ENCODE results near the gene SUN1. TPM values are rescaled to one million over a fixed set of nuclear protein-coding genes. Genes with fewer than 3 reads are reported as not detected.
A peak's percentile ranks its signal among the peaks of the same experiment; 100 is the strongest.

The SUN1 gene
- total and polyA plus RNA-seq, 2 donors (not counting 1 experiment from before 2014, with no cell fraction given), result 185 to 220 TPM

- peaks cover 83% of the 10 kb centered on the region for H3K79me2 ChIP-seq (ENCODE audit: control insufficient read depth, insufficient read depth, low read length)
- H4K20me1 ChIP-seq (ENCODE audit: control insufficient read depth, extremely low read depth, insufficient read depth, low read length), result no peaks in the 10 kb centered on the region
- peak overlapping the region; percentile 93 for H3K27ac ChIP-seq (ENCODE audit: insufficient read depth, low read length)
- peaks cover 1% of the 10 kb centered on the region for H3K36me3 ChIP-seq (ENCODE audit: control insufficient read depth, insufficient read depth, low read length)
- H3K4me1 ChIP-seq (ENCODE audit: control insufficient read depth, extremely low read depth, insufficient read depth, low read length), result peaks cover 26% of the 10 kb centered on the region
- H3K9me3 ChIP-seq (ENCODE audit: control insufficient read depth, insufficient read depth, low read depth, low read length), result no peaks in the 10 kb centered on the region
- no peak for DNase-seq (ENCODE audit: low read depth in 2 of 2)
- no peak overlapping the region for H3K9ac ChIP-seq (ENCODE audit: insufficient read depth, low read length)
- H3K4me2 ChIP-seq (ENCODE audit: extremely low read depth, insufficient read depth, low read length), result no peak overlapping the region
- H2AFZ ChIP-seq (ENCODE audit: low read length), result no peak overlapping the region
- TF ChIP-seq CTCF (conservative IDR thresholded peaks at IDR 0.05 in 1 of 2, IDR thresholded peaks at IDR 0.05 in 1 of 2; ENCODE audit: low read depth in 1 of 2, low read length in 2 of 2), result no peak
- TF ChIP-seq EZH2 (IDR thresholded peaks at IDR 0.05; ENCODE audit: low read length, missing control alignments), result no peak
- no peak overlapping the region for H3K4me3 ChIP-seq (replicated peaks in 1 of 4; ENCODE audit: control extremely low read depth in 1 of 4, insufficient read depth in 1 of 4, low read depth in 3 of 4, low read length in 4 of 4)
- H3K27me3 ChIP-seq (ENCODE audit: control insufficient read depth, insufficient read depth, low read length), result no peaks in the 10 kb centered on the region
Measured at GRCh38 chr7:830069-830468, 2.2 kb upstream of the SUN1 start.

GRCh38 chr7:831596-832166, 595 bp upstream of the SUN1 start:
- no peak overlapping the region for H2AFZ ChIP-seq (ENCODE audit: low read length)
- peak; percentile 93 to 95 for DNase-seq (ENCODE audit: low read depth in 2 of 2)
- no peaks in the 10 kb centered on the region for H3K9me3 ChIP-seq (ENCODE audit: control insufficient read depth, insufficient read depth, low read depth, low read length)
- peak overlapping the region; percentile 93 for H3K27ac ChIP-seq (ENCODE audit: insufficient read depth, low read length)
- peak overlapping the region; percentile 20 for H3K9ac ChIP-seq (ENCODE audit: insufficient read depth, low read length)
- H3K4me3 ChIP-seq (replicated peaks in 1 of 4; ENCODE audit: control extremely low read depth in 1 of 4, insufficient read depth in 1 of 4, low read depth in 3 of 4, low read length in 4 of 4), result peak overlapping the region in 3 of 4 experiments; percentile 33 to 47 (median 41)
- peak overlapping the region; percentile 95 for H3K4me2 ChIP-seq (ENCODE audit: extremely low read depth, insufficient read depth, low read length)
- peaks cover 4% of the 10 kb centered on the region for H3K36me3 ChIP-seq (ENCODE audit: control insufficient read depth, insufficient read depth, low read length)
- no peaks in the 10 kb centered on the region for H4K20me1 ChIP-seq (ENCODE audit: control insufficient read depth, extremely low read depth, insufficient read depth, low read length)
- peaks cover 17% of the 10 kb centered on the region for H3K4me1 ChIP-seq (ENCODE audit: control insufficient read depth, extremely low read depth, insufficient read depth, low read length)
- no peak for TF ChIP-seq EZH2 (IDR thresholded peaks at IDR 0.05; ENCODE audit: low read length, missing control alignments)
- H3K27me3 ChIP-seq (ENCODE audit: control insufficient read depth, insufficient read depth, low read length), result no peaks in the 10 kb centered on the region
- peaks cover 89% of the 10 kb centered on the region for H3K79me2 ChIP-seq (ENCODE audit: control insufficient read depth, insufficient read depth, low read length)

- TF ChIP-seq CTCF (conservative IDR thresholded peaks at IDR 0.05 in 1 of 2, IDR thresholded peaks at IDR 0.05 in 1 of 2; ENCODE audit: low read depth in 1 of 2, low read length in 2 of 2), result no peak
- no peak for TF ChIP-seq EZH2 (IDR thresholded peaks at IDR 0.05; ENCODE audit: low read length, missing control alignments)
- no peak overlapping the region for H3K9ac ChIP-seq (ENCODE audit: insufficient read depth, low read length)
- peaks cover 17% of the 10 kb centered on the region for H3K4me1 ChIP-seq (ENCODE audit: control insufficient read depth, extremely low read depth, insufficient read depth, low read length)
- H4K20me1 ChIP-seq (ENCODE audit: control insufficient read depth, extremely low read depth, insufficient read depth, low read length), result no peaks in the 10 kb centered on the region
- H3K27ac ChIP-seq (ENCODE audit: insufficient read depth, low read length), result peak overlapping the region; percentile 93
- H3K4me2 ChIP-seq (ENCODE audit: extremely low read depth, insufficient read depth, low read length), result no peak overlapping the region
- H3K4me3 ChIP-seq (replicated peaks in 1 of 4; ENCODE audit: control extremely low read depth in 1 of 4, insufficient read depth in 1 of 4, low read depth in 3 of 4, low read length in 4 of 4), result no peak overlapping the region
- no peak overlapping the region for H2AFZ ChIP-seq (ENCODE audit: low read length)
- H3K27me3 ChIP-seq (ENCODE audit: control insufficient read depth, insufficient read depth, low read length), result no peaks in the 10 kb centered on the region
- no peaks in the 10 kb centered on the region for H3K9me3 ChIP-seq (ENCODE audit: control insufficient read depth, insufficient read depth, low read depth, low read length)
- no peak for DNase-seq (ENCODE audit: low read depth in 2 of 2)
- peaks cover 8% of the 10 kb centered on the region for H3K36me3 ChIP-seq (ENCODE audit: control insufficient read depth, insufficient read depth, low read length)
- peaks cover 90% of the 10 kb centered on the region for H3K79me2 ChIP-seq (ENCODE audit: control insufficient read depth, insufficient read depth, low read length)
Measured at GRCh38 chr7:832968-833424, 720 bp downstream of the SUN1 start.

All from fibroblast of lung (primary cell).